Activated T-helper 17 cell treated with anti-CD3 and anti-CD28 coated beads, Interleukin-2, amount 50 U/mL, for 72 hours (primary cell): ENCODE results near the gene MSRB1. TPM values are rescaled to one million over a fixed set of nuclear protein-coding genes. Genes with fewer than 3 reads are reported as not detected.
"Not testable (repeated sequence)": the region's sequence is repeated elsewhere in the genome, so short reads cannot be mapped to it uniquely, and the experiment has no call there.

Experiments
- ATAC-seq: fragments of 150-1000 bp; cut with Tn5 transposase; replicated peaks from 2 replicates; pipeline ENCODE4 v1.10.0; 2021; ENCODE audit warnings: mild to moderate bottlenecking, moderate library complexity
- H3K27ac Mint-ChIP-seq: one replicate; pipeline ENCODE4 v1.8.0; 2022; ENCODE audit warnings: mixed read lengths
- H3K27me3 Mint-ChIP-seq: one replicate; pipeline ENCODE4 v1.8.0; 2022; ENCODE audit warnings: mixed read lengths
- H3K36me3 Mint-ChIP-seq: one replicate; pipeline ENCODE4 v1.8.0; 2022; ENCODE audit warnings: low read depth, mild to moderate bottlenecking, mixed read lengths
- H3K4me1 Mint-ChIP-seq: one replicate; pipeline ENCODE4 v1.8.0; 2022; ENCODE audit warnings: mixed read lengths
- H3K4me3 Mint-ChIP-seq: one replicate; pipeline ENCODE4 v1.8.0; 2022; ENCODE audit warnings: mild to moderate bottlenecking, mixed read lengths
- H3K9me3 Mint-ChIP-seq: one replicate; pipeline ENCODE4 v1.8.0; 2022; ENCODE audit warnings: mixed read lengths
- total RNA-seq, 2 donors: library from RNA; stranded (reverse); gene quantifications; one replicate each; pipeline ENCODE4 v1.2.3, GENCODE V29; 2022

MSRB1 gene
- total RNA-seq, 2 donors from 2014 or later, result 31.5 to 34.3 TPM

DNA sequence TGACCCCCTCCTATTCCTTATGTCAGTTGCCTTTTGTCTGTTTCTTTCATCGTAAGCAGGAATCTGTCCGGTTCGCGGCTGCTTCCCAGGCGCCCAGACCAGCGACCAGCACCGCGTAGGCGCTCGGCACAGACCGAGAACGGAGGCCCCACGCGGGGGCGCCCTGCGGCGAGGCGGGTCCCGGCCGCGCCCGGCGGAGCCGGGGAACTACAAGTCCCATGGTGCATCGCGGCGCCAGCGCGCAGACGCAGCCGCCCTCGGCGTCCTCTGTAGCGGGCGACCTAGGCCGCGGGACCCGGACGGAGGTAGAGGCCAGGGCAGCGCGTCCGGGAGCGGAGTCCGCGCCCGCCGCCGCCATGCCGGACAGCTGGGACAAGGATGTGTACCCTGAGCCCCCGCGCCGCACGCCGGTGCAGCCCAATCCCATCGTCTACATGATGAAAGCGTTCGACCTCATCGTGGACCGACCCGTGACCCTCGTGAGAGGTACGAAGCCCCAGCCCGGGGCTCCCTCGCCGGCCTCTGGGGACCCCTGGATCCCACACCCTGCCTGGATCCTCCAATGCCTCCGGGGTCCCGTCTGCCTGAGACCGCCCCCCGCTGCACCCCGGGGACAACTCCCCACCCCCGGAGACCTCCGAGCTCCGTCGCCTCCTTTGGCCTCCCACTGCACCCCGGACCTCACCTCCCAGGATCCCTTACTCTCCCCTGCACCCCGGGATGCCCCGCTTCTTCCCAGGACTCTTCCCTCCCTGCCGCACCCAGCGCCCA is 16.5 kb upstream of the MSRB1 start, which contains the start of gene NDUFB10:
NDUFB10 (plus strand) TSS at position 270 of the 771 bp plus-strand sequence; CDS start at position 357, 87 bp downstream.
- Mint-ChIP-seq H3K27ac (peak within 1 kb of the TSS; percentile 88), H3K9me3 (no peaks in the 10 kb centered on the region), H3K36me3 (peaks cover 48% of the 10 kb centered on the region), H3K27me3 (no peaks in the 10 kb centered on the region), H3K4me3 (peak within 1 kb of the TSS; percentile 89), H3K4me1 (peaks cover 14% of the 10 kb centered on the region)
- peak; percentile 91 for ATAC-seq

DNA sequence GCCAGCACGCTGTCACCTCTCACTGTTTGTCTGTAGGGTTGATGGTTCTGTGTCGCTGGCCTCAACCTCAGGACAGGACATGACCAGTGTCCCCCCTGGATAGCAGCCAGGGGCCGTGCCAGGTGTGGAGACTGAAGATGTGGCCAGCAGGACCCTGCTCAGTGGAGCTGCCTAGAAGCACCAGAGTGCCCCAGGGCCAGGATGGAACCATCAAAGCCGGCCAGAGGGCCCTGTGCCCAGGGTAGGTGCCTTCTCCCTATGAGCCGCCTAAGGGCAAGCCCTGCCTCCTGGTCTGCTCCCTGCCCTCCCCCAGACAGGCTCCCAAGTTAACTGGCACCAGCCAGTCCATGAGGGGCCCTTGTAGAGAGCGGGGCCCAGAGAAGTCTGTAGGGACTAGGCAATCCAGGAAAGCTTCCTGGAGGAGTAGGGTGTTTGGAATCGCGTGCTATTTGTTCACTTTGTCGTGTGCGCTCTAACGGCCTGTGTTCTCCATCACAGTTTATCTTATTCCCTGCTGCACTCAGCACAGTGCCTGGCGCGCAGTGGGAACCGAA is 15.8 kb upstream of the MSRB1 start:
- ATAC-seq, result peak; percentile 4
- H3K4me3 Mint-ChIP-seq, result peak overlapping the region; percentile 89
- H3K27ac Mint-ChIP-seq, result peak overlapping the region; percentile 88
- no peaks in the 10 kb centered on the region for H3K9me3 Mint-ChIP-seq
- peaks cover 42% of the 10 kb centered on the region for H3K36me3 Mint-ChIP-seq
- no peaks in the 10 kb centered on the region for H3K27me3 Mint-ChIP-seq
- H3K4me1 Mint-ChIP-seq, result peaks cover 14% of the 10 kb centered on the region

DNA sequence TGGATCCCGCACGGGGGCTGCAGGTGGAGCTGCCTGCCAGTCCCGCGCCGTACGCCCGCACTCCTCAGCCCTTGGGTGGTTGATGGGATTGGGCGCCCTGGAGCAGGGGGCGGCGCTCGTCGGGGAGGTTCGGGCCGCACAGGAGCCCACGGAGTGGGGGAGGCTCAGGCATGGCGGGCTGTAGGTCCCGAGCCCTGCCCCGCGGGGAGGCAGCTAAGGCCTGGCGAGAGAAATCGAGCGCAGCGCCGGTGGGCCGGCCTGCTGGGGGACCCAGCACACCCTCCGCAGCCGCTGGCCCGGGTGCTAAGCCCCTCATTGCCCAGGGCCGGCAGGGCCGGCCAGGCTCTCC is 15.1 kb upstream of the MSRB1 start:
- H3K27me3 Mint-ChIP-seq, H3K27ac Mint-ChIP-seq, H3K4me3 Mint-ChIP-seq, ATAC-seq, H3K9me3 Mint-ChIP-seq: not testable (repeated sequence)
- peaks cover 10% of the 10 kb centered on the region for H3K4me1 Mint-ChIP-seq
- peaks cover 35% of the 10 kb centered on the region for H3K36me3 Mint-ChIP-seq

DNA sequence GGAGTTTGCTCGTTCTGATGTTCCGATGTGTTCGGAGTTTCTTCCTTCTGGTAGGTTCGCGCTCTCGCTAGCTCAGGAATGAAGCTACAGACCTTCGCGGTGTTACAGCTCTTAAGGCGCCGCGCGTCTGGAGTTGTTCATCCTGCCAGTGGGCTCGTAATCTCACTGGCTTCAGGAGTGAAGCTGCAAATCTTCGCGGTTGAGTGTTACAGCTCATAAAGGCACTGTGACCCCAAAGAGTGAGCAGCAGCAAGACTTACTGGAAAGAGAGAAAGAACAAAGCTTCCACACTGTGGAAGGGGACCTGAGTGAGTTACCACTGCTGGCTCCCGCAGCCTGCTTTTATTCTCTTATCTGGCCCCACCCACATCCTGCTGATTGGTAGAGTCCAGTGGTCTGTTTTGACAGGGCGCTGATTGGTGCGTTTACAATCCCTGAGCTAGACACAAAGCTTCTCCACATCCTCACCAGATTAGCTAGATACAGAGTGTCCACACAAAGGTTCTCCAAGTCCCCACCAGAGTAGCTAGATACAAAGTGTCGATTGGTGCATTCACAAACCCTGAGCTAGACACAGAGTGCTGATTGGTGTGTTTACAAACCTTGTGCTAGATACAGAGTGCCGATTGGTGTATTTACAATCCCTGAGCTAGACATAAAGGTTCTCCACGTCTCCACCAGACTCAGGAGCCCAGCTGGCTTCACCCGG is 14.6 kb upstream of the MSRB1 start:
- H3K9me3 Mint-ChIP-seq, H3K4me3 Mint-ChIP-seq, ATAC-seq, H3K27me3 Mint-ChIP-seq, H3K27ac Mint-ChIP-seq: not testable (repeated sequence)
- Mint-ChIP-seq H3K4me1 (peaks cover 13% of the 10 kb centered on the region), H3K36me3 (peaks cover 30% of the 10 kb centered on the region)

DNA sequence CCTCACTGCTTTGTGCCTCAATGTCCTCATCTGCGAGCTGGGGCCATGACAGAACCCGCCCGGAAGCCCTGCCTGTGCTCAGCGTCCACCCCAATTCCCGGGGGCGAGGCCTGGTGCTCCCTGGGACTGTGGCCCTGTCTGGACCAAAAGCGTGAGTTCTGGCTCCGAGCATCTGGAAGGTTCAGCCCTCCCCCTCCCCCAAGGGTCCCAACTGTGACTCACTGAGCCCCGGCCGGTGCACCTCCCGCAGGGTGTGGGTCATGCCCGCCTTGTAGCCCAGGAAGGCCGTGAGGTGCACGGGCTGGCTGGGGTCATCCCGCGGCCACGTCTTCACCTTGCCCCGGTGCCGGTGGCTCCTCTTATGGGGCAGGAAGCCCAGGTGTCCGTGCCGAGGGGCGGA is 10.7 kb upstream of the MSRB1 start:
- ATAC-seq, result no peak
- Mint-ChIP-seq H3K27ac (no peak overlapping the region), H3K27me3 (no peaks in the 10 kb centered on the region), H3K4me3 (no peak overlapping the region), H3K4me1 (peaks cover 6% of the 10 kb centered on the region), H3K9me3 (no peaks in the 10 kb centered on the region), H3K36me3 (no peaks in the 10 kb centered on the region)

DNA sequence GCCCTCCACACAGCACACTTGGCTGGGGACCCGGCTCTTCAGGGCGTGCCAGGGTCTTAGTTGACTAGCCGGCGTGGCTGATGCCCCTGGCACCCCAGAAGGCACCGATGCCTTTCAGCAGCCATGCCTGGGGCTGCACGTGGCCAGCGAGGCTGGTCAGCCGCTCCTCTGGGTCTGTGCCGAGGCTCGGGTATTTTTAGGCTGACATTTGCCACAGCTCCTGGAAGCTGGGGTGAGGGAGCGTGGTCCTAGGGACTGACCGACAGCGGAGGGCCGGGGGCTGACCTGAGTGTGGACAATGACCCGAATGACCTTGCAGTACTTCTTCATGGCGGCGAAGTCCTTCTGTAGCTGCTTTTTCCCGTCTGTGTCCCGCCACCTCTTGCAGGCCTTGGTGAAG is 7.6 kb upstream of the MSRB1 start:
- no peak for ATAC-seq
- no peaks in the 10 kb centered on the region for H3K36me3 Mint-ChIP-seq
- H3K4me1 Mint-ChIP-seq, result peaks cover 6% of the 10 kb centered on the region
- H3K27ac Mint-ChIP-seq, result no peak overlapping the region
- H3K4me3 Mint-ChIP-seq, result no peak overlapping the region
- no peaks in the 10 kb centered on the region for H3K27me3 Mint-ChIP-seq
- no peaks in the 10 kb centered on the region for H3K9me3 Mint-ChIP-seq

DNA sequence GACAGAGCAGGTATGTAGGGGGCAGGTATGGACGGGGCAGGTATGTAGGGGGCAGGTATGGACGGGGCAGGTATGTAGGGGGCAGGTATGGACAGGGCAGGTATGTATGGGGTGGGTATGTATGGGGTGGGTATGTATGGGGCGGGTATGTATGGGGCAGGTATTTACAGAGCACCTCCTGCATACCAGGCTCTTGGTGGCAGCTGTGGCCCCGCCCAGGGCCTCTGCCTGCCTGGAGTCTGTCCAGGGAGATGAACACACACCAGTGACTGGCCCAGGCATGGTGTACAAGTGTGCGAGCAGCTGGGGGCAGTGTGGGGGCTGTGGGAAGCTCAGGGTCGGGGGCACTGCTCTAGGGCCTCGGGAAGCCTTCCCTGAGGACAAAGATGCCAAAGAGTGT is 7.0 kb upstream of the MSRB1 start:
- no peaks in the 10 kb centered on the region for H3K36me3 Mint-ChIP-seq
- no peak overlapping the region for H3K4me3 Mint-ChIP-seq
- H3K4me1 Mint-ChIP-seq, result peaks cover 6% of the 10 kb centered on the region
- ATAC-seq, result no peak
- no peaks in the 10 kb centered on the region for H3K27me3 Mint-ChIP-seq
- no peak overlapping the region for H3K27ac Mint-ChIP-seq
- no peaks in the 10 kb centered on the region for H3K9me3 Mint-ChIP-seq

DNA sequence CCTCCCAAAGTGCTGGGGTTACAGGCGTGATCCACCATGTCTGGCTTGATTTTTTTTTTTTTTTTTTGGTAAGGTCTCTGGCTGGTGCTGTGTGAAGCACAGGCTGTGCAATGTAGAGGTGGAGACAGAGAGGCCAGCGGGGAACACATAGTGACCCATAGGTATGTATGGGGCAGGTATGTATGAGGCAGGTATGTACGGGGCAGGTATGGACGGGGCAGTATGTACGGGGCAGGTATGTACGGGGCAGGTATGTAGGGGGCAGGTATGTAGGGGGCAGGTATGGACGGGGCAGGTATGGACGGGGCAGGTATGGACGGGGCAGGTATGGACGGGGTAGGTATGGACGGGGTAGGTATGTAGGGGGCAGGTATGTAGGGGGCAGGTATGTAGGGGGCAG is 6.5 kb upstream of the MSRB1 start:
- H3K4me1 Mint-ChIP-seq, result peaks cover 8% of the 10 kb centered on the region
- no peak overlapping the region for H3K4me3 Mint-ChIP-seq
- H3K27me3 Mint-ChIP-seq, result no peaks in the 10 kb centered on the region
- H3K27ac Mint-ChIP-seq, result no peak overlapping the region
- no peak for ATAC-seq
- H3K9me3 Mint-ChIP-seq, result no peaks in the 10 kb centered on the region
- no peaks in the 10 kb centered on the region for H3K36me3 Mint-ChIP-seq

DNA sequence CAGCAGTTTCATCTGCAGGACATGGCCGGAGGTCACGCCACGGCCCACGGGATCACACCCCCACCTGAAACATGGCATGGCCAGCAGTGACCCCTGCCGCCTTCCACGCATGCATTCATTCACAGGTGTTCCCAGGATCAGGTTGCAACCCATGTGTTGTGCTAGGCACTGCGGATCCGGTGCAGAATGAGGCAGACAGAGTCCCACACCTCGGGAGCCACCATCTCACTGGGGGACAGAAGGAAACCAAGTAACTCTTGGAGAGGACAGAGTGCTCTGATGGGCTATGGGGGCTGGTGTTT is 4.3 kb upstream of the MSRB1 start:
- Mint-ChIP-seq H3K27ac (no peak overlapping the region), H3K4me3 (no peak overlapping the region), H3K4me1 (peaks cover 7% of the 10 kb centered on the region), H3K36me3 (no peaks in the 10 kb centered on the region), H3K9me3 (no peaks in the 10 kb centered on the region), H3K27me3 (no peaks in the 10 kb centered on the region)
- ATAC-seq, result no peak

DNA sequence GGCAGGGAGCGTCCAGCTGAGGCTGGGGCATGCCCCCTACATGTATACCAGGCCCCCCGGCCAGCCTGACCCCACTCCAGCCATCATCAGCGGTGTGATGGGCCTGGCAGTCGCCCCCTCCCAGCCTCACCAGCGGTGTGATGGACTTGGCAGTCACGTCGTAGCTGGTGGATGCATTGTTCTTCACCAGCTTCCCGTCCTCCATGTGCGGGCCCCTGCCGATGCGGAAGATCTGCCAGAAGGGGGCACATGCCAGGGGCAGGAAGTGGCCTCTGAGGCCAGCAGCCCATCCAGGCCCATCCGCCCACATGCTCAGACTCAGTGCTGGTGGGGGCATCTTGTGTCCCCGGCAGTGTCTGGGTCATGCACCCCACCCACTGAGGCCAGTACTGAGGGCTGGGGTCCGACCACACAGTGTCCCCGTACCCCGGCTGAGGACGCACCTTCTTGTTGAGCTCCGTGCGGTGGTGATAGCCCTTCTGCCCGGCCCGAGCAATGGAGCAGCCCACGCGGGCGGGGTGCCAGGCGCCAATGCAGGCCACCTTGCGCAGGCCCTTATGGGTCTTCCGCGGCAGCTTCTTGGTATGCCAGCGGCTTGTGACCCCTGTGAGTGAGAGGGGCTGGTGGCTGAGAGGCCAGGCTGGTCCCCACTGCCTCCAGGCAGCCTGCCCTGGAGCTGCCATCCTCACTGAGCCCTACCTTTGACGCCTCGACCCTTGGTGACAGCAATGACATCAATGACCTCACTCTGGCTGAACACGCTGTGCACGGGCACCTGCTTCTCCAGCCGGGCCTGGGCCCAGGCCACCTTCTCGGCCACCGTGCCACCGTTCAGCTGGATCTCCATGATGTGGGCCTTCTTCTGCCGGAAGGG is 3.7 kb upstream of the MSRB1 start:
- Mint-ChIP-seq H3K4me1 (peaks cover 7% of the 10 kb centered on the region), H3K4me3 (no peak overlapping the region), H3K9me3 (no peaks in the 10 kb centered on the region), H3K27ac (no peak overlapping the region), H3K36me3 (peaks cover under 1% of the 10 kb centered on the region), H3K27me3 (no peaks in the 10 kb centered on the region)
- no peak for ATAC-seq

DNA sequence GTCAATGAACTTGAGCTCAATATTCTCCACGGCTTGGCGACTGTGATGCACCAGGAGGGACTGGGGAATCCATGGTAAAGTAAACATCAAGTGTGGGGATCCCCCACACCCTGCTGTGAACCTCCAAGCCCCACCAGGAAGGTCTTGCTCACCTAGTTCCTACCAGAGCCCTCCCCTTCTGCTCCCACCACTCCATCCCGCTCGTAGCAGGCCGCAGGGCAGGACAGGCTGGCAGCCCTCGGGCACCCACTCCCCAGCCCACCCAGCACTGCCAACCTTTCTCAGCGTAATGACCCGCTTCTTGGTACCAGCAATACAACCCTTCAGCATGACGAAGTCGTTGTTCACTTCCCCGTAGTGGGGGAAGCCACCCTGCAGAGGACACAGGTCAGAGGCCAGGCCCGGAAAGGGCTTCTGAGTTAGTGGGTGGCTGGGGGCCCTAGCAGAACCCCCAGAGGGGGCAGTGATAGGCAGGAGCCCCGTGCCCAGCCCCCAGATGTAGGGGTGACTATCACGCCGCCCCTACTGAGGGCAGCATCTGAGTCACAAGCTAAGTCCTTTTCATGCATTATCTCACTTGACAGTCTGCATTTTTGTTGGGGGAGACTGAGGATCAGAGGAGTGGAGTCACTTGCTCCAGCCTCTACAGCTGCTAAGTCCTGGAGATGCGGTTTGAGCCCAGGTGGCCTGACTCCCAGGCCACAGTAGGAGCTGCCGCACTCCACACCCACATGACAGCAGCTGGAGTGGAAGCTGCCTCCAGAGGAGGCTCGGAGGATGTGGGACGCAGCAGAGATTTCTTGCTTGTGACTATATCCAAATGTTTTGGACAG is 2.8 kb upstream of the MSRB1 start:
- Mint-ChIP-seq H3K9me3 (no peaks in the 10 kb centered on the region), H3K4me3 (no peak overlapping the region), H3K27ac (no peak overlapping the region), H3K36me3 (peaks cover 8% of the 10 kb centered on the region), H3K27me3 (no peaks in the 10 kb centered on the region), H3K4me1 (peaks cover 12% of the 10 kb centered on the region)
- ATAC-seq, result no peak

DNA sequence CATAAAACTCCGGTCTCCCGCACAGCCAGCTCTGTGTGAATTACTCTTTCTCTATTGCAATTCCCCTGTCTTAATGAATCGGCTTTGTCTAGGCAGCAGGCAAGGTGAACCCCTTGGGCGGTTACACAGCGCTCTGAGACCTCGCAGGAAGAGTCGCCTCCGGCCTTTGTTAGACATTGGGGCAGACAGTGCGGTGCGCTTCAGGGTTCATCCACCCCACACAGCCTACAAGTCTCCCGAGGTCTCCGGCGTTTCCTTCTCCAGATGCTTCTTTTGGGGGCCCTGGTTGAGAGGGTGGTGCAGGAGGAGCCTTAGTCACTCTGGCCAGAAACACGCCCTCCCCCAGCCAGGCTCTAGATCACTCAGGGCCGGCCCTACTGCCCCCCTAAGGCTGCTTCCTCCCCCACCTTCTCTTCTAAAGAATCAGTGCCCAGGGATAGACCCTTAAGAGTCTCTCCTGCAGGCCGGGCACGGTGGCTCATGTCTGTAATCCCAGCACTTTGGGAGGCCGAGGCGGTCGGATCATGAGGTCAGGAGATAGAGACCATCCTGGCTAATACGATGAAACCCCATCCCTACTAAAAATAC is 1.7 kb upstream of the MSRB1 start:
- Mint-ChIP-seq H3K27me3 (no peaks in the 10 kb centered on the region), H3K4me3 (peak overlapping the region; percentile 86), H3K9me3 (no peaks in the 10 kb centered on the region), H3K4me1 (peaks cover 12% of the 10 kb centered on the region), H3K36me3 (peaks cover 17% of the 10 kb centered on the region), H3K27ac (no peak overlapping the region)
- no peak for ATAC-seq

DNA sequence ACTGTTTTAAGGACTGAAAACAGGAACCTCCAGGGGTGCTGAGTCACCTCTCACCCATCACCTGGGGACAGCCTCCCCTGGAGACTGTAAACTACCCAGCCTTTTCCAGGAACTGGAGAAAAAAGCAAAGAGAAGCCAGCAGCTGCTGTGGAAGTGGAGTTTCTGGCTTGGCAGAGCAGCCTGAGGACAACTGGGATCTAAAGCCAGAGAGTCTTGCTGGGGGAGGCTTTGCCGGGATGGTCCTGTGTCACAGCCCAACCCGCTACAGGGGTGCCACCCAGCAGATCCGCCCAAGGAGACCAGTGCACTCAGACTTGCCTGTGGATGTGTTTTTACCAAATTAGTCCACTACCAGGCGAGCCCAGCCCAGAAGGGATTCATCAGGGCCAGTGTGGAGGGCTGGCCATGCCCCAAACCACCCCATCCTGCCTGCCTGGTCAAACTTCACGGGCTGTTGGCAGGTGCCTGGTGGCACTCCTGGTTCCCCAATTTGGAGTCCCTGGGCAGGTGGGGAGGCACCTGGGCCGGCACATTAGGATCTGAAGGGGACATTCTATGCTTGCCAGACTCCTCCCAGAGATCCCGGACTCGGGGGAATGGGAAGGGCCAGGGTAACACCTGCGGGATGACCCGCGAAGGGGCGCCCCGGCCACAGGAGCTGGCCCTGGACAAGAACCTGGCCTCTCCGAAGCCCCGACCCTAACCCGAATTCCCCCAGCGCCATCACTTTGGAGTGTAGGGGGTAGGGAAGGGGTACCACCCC is 771 bp downstream of the MSRB1 start:
- no peaks in the 10 kb centered on the region for H3K27me3 Mint-ChIP-seq
- H3K27ac Mint-ChIP-seq, result peak overlapping the region; percentile 70
- ATAC-seq, result no peak

More for the DNA sequence above, 771 bp downstream of the MSRB1 start:
- Mint-ChIP-seq H3K9me3 (no peaks in the 10 kb centered on the region), H3K4me3 (peak overlapping the region; percentile 86), H3K36me3 (peaks cover 37% of the 10 kb centered on the region), H3K4me1 (peaks cover 12% of the 10 kb centered on the region)
